ENCODE results near the gene JAKMIP1.

The JAKMIP1 gene

GRCh38 chr4:6056976-6057766, 143.2 kb downstream of the JAKMIP1 start:
- no peak for DNase-seq

- DNase-seq = no peak
Observed at GRCh38 chr4:6055436-6055835, 144.9 kb downstream of the JAKMIP1 start.

- no peak for DNase-seq
Observed at GRCh38 chr4:6055030-6055429, 145.3 kb downstream of the JAKMIP1 start.

- no peak for DNase-seq
Observed at GRCh38 chr4:6054162-6054922, 146.0 kb downstream of the JAKMIP1 start.

- DNase-seq = no peak
Observed at GRCh38 chr4:6052679-6053078, 147.7 kb downstream of the JAKMIP1 start.

- no peak for DNase-seq
Observed at GRCh38 chr4:6050551-6050950, 149.8 kb downstream of the JAKMIP1 start.

GRCh38 chr4:6049985-6050384, 150.4 kb downstream of the JAKMIP1 start:
- no peak for DNase-seq

GRCh38 chr4:6049278-6049677, 151.1 kb downstream of the JAKMIP1 start:
- no peak for DNase-seq

GRCh38 chr4:6048537-6048936, 151.8 kb downstream of the JAKMIP1 start:
- no peak for DNase-seq

- DNase-seq = no peak
Observed at GRCh38 chr4:6047130-6047673, 153.1 kb downstream of the JAKMIP1 start.

- no peak for DNase-seq
Observed at GRCh38 chr4:6046526-6047129, 153.7 kb downstream of the JAKMIP1 start.

GRCh38 chr4:6044805-6045204, 155.5 kb downstream of the JAKMIP1 start:
- no peak for DNase-seq

- no peak for DNase-seq
Observed at GRCh38 chr4:6044276-6044675, 156.1 kb downstream of the JAKMIP1 start.

GRCh38 chr4:6043843-6044242, 156.5 kb downstream of the JAKMIP1 start:
- DNase-seq = no peak

GRCh38 chr4:6043188-6043587, 157.2 kb downstream of the JAKMIP1 start:
- DNase-seq = no peak

- DNase-seq = peak in 1 of 5 donors; percentile 39
Observed at GRCh38 chr4:6042293-6043063, 157.9 kb downstream of the JAKMIP1 start.

- DNase-seq = peak in 1 of 5 donors; percentile 46
Observed at GRCh38 chr4:6041800-6042199, 158.5 kb downstream of the JAKMIP1 start.

- no peak for DNase-seq
Observed at GRCh38 chr4:6038711-6039110, 161.6 kb downstream of the JAKMIP1 start.

GRCh38 chr4:6035786-6036185, 164.6 kb downstream of the JAKMIP1 start:
- DNase-seq = no peak

- no peak for DNase-seq
Observed at GRCh38 chr4:6033381-6033780, 167.0 kb downstream of the JAKMIP1 start.

- no peak for DNase-seq
Observed at GRCh38 chr4:6032249-6033244, 167.8 kb downstream of the JAKMIP1 start.

All from T-helper 1 cell (primary cell).